GM19023 (cell line): Measurements from ENCODE around the gene PLCB2.

Experiments used
- ATAC-seq: cut with Tn5 transposase; IDR thresholded peaks from one replicate; pipeline ENCODE4 v1.9.1; 2021; ENCODE audit warnings: mild to moderate bottlenecking, moderate library complexity; ENCODE audit not compliant: unreplicated experiment

Gene PLCB2

DNA sequence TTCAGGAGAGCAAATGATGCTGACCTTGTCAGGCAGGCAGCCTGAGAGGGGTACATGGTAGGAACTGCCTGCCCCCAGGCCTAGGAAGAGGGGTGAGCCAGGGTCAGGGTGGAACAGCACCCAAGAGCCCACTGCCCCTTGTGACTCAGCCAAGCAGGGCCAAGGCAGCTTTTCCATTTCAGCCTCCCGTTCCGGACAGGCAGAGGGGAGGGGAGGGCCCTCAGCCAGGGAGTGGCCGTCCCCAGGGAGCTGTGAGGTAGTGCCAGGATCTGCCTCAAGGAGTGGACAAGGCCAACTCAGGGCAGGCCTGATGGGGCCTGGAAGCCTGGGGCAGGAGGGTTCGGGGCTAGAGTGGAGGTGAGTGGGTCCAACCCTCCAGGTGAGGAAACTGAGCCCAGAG is 19.8 kb downstream of the PLCB2 start:
- ATAC-seq = no peak

DNA sequence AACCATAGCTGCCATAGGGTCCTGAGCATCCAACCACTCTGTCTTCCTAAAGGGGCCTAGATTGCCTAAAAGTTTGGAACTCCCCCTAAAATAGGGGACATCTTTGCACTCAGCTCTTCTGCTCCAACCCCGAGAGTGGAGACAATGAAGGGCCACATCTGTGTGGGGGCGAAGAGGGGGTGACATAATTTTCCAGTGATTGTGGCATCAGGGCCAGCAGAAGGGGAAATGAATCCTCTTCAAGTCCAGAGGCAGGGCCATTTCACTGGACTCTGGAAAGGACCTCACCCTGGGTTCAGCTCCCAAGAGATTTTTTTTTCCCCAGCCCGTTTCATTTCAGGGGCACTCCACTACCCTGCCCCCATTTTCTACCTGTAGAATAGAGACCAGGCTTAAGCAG is 20.2 kb downstream of the PLCB2 start:
- no peak for ATAC-seq

- ATAC-seq = no peak
Measured at GRCh38 chr15:40286794-40287193, 20.9 kb downstream of the PLCB2 start.

- ATAC-seq = no peak
Measured at GRCh38 chr15:40286061-40286532, 21.6 kb downstream of the PLCB2 start.

DNA sequence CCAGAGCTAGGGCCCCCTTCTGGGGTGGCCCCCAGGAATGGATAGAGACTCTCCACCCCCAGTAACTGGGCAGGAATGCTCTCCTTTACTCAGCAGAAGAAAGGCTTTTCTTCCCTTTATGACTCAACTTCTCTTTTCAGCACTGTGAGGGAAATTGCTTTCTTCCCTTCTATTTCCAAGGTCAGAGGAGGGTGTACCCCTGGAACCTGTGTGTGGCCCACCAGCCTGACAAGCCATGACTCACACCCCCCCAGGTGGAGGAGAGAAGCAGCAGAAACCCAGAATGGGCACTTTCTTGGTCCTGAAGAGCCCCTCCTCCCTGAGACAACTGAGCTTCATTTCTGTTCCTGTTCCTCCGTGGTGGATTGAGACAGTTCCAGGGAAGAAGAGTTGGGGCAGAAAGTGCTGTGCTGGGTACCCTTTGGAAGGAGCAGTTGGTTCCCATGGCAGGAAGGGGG is 22.2 kb downstream of the PLCB2 start:
- no peak for ATAC-seq

GRCh38 chr15:40285151-40285550 is 22.6 kb downstream of the PLCB2 start:
- no peak for ATAC-seq

GRCh38 chr15:40283615-40284300 is 24.0 kb downstream of the PLCB2 start:
- ATAC-seq = no peak

- ATAC-seq = peak; percentile 32
Measured at GRCh38 chr15:40282869-40283614, 24.7 kb downstream of the PLCB2 start, which contains the start of gene ANKRD63. ANKRD63 (minus strand) TSS chr15:40283064; CDS start chr15:40282586, 478 bp downstream.

GRCh38 chr15:40282147-40282868 is 25.4 kb downstream of the PLCB2 start:
- ATAC-seq = peak; percentile 49

- no peak for ATAC-seq
Measured at GRCh38 chr15:40281801-40282146, 26.0 kb downstream of the PLCB2 start.

DNA sequence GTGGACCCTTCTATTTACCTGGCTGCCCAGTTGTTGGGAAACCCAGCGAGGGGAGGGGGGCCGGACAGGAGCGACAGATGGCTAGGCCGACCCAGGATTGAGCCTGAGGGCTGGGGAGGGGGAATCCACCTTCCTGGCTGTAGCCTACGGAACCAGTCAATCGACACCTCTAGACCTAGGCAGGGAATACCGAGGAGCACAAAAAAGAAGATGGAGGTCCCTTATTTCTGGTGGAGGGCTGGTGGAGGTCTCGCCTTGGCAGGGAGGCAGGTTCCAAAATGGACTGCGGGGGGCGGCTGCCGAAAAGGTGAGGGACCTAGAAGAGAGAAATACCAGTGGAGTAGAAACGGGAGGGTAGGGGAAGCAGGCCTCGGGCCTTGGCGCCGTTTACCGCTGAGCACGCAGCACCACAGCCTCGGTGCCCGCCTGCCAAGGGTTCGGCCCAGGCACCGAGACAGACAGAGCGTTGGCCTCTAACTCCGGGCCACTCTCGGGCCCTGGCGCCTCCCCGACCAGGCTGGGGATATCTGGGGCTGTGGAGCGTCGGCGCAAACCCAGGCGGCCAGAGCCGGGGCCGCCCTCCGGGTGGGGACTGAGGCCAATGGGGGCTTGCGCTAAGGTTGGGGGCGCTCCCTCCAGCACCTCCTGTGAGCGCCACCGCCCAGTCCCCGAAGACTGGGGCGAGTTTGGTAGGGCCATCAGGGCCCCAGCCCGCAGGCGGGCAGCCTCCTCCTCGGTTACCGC is 26.5 kb downstream of the PLCB2 start:
- no peak for ATAC-seq

DNA sequence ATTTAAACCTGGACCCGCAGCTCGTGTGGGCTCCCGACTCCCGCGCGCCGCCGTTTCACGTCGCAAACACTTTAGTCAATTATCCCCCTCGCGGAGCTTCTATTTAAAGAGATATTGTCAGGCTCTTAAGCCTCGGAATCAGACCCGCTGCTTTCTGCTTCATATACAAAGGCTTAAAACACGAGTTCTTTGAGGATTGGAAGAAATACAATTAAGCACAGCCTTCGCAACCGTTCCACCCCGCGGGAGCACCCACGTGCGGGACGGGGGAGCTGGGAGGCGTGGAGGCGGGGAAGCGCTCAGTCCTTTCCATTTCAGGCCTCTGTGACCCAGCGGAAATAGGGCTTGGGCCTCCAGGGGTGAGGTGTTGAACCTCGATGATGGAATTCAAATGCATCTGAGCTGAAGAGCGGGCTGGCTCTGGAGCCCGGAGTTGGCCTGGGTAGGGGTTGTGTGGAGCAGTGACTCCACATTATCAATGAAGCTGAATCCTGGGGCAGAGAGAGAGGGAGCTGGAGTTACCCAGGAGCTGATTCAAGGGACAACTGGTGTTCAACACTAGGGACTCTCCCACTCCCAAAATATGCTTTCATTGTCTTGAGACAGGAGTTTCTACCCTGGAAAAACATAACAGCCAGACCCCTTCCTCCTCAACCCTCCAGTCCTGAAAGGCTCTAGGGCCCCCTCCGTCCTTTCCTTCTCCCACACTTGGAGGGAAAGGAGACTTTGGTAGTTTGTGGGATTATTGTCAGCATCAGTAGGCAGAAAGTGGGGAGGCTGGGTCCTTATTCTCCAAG is 27.3 kb downstream of the PLCB2 start:
- ATAC-seq = no peak

GRCh38 chr15:40279437-40280141 is 28.1 kb downstream of the PLCB2 start:
- ATAC-seq = no peak

DNA sequence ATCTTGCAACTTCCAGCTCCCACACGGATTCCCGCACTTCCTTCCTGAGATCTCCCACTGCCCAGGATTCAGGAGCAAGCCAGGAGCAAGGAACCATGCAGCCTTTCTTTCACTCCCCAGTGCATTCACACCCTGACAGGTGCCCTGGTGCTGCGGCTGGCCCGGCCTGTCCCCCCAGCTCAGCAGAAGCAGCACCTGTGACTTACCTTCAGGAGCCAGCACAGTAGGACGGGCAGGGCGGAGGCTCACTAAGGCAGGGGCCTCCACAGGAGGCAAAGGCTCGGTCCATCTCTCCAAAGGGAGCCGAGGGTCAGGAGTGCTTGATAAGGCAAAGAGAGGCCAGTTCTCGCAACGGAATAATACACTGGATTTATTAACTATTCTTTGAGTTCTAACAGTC is 29.7 kb downstream of the PLCB2 start:
- ATAC-seq = no peak

- no peak for ATAC-seq
Measured at GRCh38 chr15:40277471-40277870, 30.3 kb downstream of the PLCB2 start.

DNA sequence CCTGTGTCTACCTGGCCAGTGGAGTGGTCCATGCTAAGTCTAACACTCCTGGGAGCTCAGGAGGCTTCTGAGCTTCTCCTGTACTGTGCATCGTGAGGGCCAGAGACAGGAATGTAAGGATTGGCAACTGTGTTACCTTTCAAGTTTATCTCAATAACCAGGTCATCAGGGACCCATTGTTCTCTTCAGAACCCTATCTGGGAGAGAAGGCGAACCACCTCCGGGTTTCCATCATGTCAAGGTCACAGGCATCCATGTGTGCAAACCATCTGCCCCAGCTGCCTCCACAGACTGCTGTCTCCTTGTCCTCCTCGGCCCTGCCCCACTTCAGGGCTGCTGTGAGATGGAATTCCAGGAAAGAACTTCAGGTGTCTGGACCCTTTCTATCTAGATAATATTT is 30.8 kb downstream of the PLCB2 start:
- ATAC-seq = no peak

- no peak for ATAC-seq
Measured at GRCh38 chr15:40275954-40276353, 31.8 kb downstream of the PLCB2 start.

GRCh38 chr15:40275523-40275922 is 32.2 kb downstream of the PLCB2 start:
- ATAC-seq = no peak
